Stomach (tissue), 4 donors: ENCODE data around the gene GPC6.

Source experiments
- EP300 ChIP-seq: sonication (generic); formaldehyde crosslinking; IDR thresholded peaks from one replicate; pipeline ENCODE4 v1.6.1; 2017; ENCODE audit warnings: antibody characterized with exemption
- POLR2A ChIP-seq, 4 donors: fragments of 450-650 bp; IDR thresholded peaks; one replicate each; pipeline ENCODE4 v1.6.1; 2016; ENCODE audit warnings: antibody characterized with exemption in 4 of 4, control low read depth in 2 of 4, mild to moderate bottlenecking in 1 of 4, moderate library complexity in 1 of 4
- TF ChIP-seq, protein P1 (sequence below), 7 experiments: fragments of 450-650 bp in 4 of 7; fragments of 200-600 bp in 3 of 7; sonication (generic) in 3 of 7; IDR thresholded peaks; one replicate each; pipeline ENCODE4 v1.5.1; 2016 to 2019; ENCODE audit warnings: antibody characterized with exemption in 7 of 7, control low read depth in 2 of 7, mild to moderate bottlenecking in 1 of 7

DNA sequence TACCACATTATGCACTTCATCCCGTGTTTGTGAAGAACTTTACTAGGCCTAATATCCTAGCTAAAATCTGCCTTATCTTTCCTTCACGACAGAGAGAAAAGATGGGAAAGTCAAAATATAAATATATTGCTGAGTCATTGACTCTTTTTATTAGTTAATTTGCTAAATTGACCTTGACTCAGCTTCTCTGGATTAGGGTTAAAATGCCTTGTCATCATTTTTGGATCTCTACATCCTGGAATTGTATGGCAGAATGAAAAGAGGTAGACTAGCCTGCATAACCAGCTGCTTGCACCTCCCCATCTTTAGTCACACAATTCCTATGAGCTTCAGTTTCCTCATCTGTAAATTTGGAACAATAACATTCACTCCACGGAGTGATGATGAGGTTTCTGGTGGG lies 972.5 kb downstream of the GPC6 start:
- TF ChIP-seq, protein P1, sequence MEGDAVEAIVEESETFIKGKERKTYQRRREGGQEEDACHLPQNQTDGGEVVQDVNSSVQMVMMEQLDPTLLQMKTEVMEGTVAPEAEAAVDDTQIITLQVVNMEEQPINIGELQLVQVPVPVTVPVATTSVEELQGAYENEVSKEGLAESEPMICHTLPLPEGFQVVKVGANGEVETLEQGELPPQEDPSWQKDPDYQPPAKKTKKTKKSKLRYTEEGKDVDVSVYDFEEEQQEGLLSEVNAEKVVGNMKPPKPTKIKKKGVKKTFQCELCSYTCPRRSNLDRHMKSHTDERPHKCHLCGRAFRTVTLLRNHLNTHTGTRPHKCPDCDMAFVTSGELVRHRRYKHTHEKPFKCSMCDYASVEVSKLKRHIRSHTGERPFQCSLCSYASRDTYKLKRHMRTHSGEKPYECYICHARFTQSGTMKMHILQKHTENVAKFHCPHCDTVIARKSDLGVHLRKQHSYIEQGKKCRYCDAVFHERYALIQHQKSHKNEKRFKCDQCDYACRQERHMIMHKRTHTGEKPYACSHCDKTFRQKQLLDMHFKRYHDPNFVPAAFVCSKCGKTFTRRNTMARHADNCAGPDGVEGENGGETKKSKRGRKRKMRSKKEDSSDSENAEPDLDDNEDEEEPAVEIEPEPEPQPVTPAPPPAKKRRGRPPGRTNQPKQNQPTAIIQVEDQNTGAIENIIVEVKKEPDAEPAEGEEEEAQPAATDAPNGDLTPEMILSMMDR (IDR thresholded peaks at IDR 0.05): no peak
- TF ChIP-seq EP300: no peak
- no peak for TF ChIP-seq POLR2A (IDR thresholded peaks at IDR 0.05)
